Panc1 (cell line): Measurements from ENCODE around the gene EYS. TPM values are rescaled to one million over a fixed set of nuclear protein-coding genes. Genes with fewer than 3 reads are reported as not detected.

Experiments
- ATAC-seq: fragments of 200-7000 bp; cut with Tn5 transposase; 2 replicates; pipeline ENCODE4 v1.9.1; 2020; ENCODE audit warnings: mild to moderate bottlenecking, moderate library complexity
- BruUV-seq: library from RNA; stranded (reverse); fragments of 400-500 nt; replicated peaks from 2 replicates; lab custom pipeline; 2021; lab: Mats Ljungman, UMichigan
- CTCF ChIA-PET: fragments of 300-600 bp; sonication (Branson Sonifier 250); formaldehyde crosslinking; loops from one replicate; lab custom pipeline; 2022; ENCODE audit warnings: antibody characterized with exemption; lab: Charles Lee
- POLR2A ChIA-PET: fragments of 300-600 bp; sonication (Branson Sonifier 250); formaldehyde crosslinking; loops from one replicate; lab custom pipeline; 2022; ENCODE audit warnings: antibody characterized with exemption; lab: Charles Lee
- DNase-seq: peaks from one replicate; pipeline ENCODE4 v3.0.0-alpha.2; 2010; ENCODE audit warnings: low read depth, low spot score
- H3K27ac ChIP-seq: 2 replicates; pipeline ENCODE4 v1.5.1; 2011; ENCODE audit warnings: mild to moderate bottlenecking, low read length, inconsistent platforms
- H3K27me3 ChIP-seq: fragments of 200-500 bp; sonication (Bioruptor generic); 2 replicates; pipeline ENCODE4 v1.6.0; 2014; ENCODE audit warnings: low read length, inconsistent platforms; ENCODE audit not compliant: control insufficient read depth, insufficient read depth
- H3K36me3 ChIP-seq: fragments of 200-500 bp; sonication (Bioruptor generic); 2 replicates; pipeline ENCODE4 v1.5.1; 2014; ENCODE audit warnings: inconsistent platforms, mild to moderate bottlenecking, low read length, moderate library complexity; ENCODE audit not compliant: control insufficient read depth, insufficient read depth
- H3K4me1 ChIP-seq: 2 replicates; pipeline ENCODE4 v1.5.1; 2011; ENCODE audit warnings: inconsistent platforms, mild to moderate bottlenecking, low read length, moderate library complexity; ENCODE audit not compliant: control insufficient read depth, insufficient read depth
- H3K4me3 ChIP-seq, 2 experiments: 2 replicates each; pipeline ENCODE4 v1.5.1; 2011 to 2012; ENCODE audit warnings: low read depth in 2 of 2, low read length in 2 of 2, mild to moderate bottlenecking in 2 of 2, inconsistent platforms in 1 of 2, moderate library complexity in 1 of 2
- H3K9me3 ChIP-seq: fragments of 200-500 bp; sonication (Bioruptor generic); 2 replicates; pipeline ENCODE4 v1.5.1; 2014; ENCODE audit warnings: low read depth, mild to moderate bottlenecking, inconsistent platforms, low read length, moderate library complexity; ENCODE audit not compliant: control insufficient read depth, insufficient read depth
- POLR2AphosphoS5 ChIP-seq: IDR thresholded peaks from 2 replicates; pipeline ENCODE4 v1.6.1; 2012; ENCODE audit warnings: mild to moderate bottlenecking, low read depth, low read length, moderate library complexity
- SIN3A ChIP-seq: IDR thresholded peaks from 2 replicates; pipeline ENCODE4 v1.6.1; 2012; ENCODE audit warnings: low read depth, mild to moderate bottlenecking, low read length, moderate library complexity, borderline replicate concordance; ENCODE audit not compliant: insufficient read depth
- TCF7L2 ChIP-seq: IDR thresholded peaks from 2 replicates; pipeline ENCODE4 v1.6.1; 2011; ENCODE audit warnings: mild to moderate bottlenecking, low read depth, low read length, inconsistent platforms
- in situ Hi-C: cut with HindIII; loops from 2 replicates; pipeline ENCODE4 v1.10.0; 2016; ENCODE audit warnings: low sequenced_read_pairs, low pct_unique_long_range_greater_than_20kb
- intact Hi-C: fragments of 100-400 bp; cut with micrococcal nuclease; formaldehyde crosslinking; loops from one replicate; pipeline ENCODE4 v1.10.0; 2022; ENCODE audit not compliant: unreplicated experiment
- total RNA-seq: library from RNA; stranded (reverse); gene quantifications from one replicate; pipeline ENCODE4 v1.2.1, GENCODE V29; 2021; ENCODE audit not compliant: unreplicated experiment
- TF ChIP-seq, protein P1 (sequence below): fragments of 450-650 bp; IDR thresholded peaks from 2 replicates; pipeline ENCODE4 v1.5.1; 2017; ENCODE audit warnings: mild to moderate bottlenecking
- TF ChIP-seq, protein P2 (sequence below), 2 experiments: IDR thresholded peaks; 2 replicates each; pipeline ENCODE4 v1.6.1; 2011 to 2012; ENCODE audit warnings: low read depth in 2 of 2, control low read depth in 1 of 2, low read length in 1 of 2, mild to moderate bottlenecking in 1 of 2, moderate library complexity in 1 of 2; ENCODE audit not compliant: insufficient read depth in 1 of 2

Gene EYS
- total RNA-seq, 1 experiment from 2014 or later, result not detected

DNA sequence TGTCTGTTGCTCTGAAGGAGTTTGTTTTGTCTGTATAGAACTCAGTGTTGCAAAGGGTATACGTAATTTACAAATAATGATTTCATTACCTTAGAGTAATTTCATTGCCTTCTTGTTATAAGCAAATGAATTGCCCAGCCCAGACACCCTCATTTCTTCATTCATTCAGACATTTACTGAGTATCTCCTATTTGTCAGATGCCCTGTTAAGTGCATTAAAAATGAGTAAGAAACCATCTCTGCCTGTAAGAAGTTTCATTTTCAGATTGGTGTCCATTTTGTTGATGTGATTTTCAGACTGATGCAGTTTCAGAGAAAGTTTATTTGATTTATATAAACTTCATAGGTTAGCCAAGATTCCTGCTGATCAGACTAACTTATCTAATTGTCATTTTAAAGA, 1642.1 kb downstream of the EYS start:
- CTCF ChIA-PET, result no interaction called here
- intact Hi-C loops, result no loop called here

DNA sequence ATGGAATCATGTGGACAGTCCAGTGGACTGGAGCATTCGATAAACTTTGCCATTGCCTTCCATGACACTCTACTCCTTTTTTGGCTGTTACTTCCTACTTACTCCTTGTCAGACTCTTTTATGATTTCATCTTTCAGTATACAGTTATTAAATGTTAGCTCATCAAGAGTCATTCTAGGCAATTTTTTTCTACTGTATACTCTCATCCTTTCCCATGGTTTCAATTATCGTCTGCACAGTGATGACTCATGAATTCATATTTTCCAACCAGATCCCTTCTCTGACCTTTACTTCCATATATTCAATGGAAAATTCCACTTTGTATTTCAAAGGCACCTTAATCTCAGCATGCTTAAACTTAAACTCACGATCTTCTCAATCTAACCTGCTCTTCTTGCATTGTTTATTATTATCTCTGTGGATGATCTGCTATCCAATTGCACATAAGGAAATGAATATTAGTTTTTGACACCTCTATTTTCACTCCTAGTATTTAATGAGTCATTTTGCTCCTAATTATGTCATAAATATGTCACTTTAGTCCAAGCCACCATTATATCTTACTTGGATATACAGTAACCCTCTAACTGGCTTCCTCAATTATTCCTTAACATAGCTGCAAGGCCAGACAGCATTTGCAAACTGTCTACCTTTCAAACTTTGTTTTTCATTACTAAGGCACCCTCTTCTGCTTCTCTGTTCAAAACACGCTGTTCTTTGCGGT, 1643.9 kb downstream of the EYS start:
- no peak overlapping the region for H3K4me3 ChIP-seq
- 0 out of 2 replicates have a peak, but pooled peaks cover 6% of the 10 kb centered on the region for H3K9me3 ChIP-seq
- peak; percentile 7 for DNase-seq
- in situ Hi-C loops (no loop called here), intact Hi-C loops (no loop called here)
- POLR2A ChIA-PET, result no interaction called here
- H3K4me1 ChIP-seq, result no peaks in the 10 kb centered on the region
- no TSS peak for BruUV-seq
- no peak for ATAC-seq
- H3K36me3 ChIP-seq, result no peaks in the 10 kb centered on the region
- CTCF ChIA-PET, result no interaction called here
- no peaks in the 10 kb centered on the region for H3K27me3 ChIP-seq
- H3K27ac ChIP-seq, result no peak overlapping the region
- no peak for TF ChIP-seq TCF7L2
- no peak for TF ChIP-seq POLR2AphosphoS5
- TF ChIP-seq, protein P1, sequence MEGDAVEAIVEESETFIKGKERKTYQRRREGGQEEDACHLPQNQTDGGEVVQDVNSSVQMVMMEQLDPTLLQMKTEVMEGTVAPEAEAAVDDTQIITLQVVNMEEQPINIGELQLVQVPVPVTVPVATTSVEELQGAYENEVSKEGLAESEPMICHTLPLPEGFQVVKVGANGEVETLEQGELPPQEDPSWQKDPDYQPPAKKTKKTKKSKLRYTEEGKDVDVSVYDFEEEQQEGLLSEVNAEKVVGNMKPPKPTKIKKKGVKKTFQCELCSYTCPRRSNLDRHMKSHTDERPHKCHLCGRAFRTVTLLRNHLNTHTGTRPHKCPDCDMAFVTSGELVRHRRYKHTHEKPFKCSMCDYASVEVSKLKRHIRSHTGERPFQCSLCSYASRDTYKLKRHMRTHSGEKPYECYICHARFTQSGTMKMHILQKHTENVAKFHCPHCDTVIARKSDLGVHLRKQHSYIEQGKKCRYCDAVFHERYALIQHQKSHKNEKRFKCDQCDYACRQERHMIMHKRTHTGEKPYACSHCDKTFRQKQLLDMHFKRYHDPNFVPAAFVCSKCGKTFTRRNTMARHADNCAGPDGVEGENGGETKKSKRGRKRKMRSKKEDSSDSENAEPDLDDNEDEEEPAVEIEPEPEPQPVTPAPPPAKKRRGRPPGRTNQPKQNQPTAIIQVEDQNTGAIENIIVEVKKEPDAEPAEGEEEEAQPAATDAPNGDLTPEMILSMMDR, result no peak
- no peak for TF ChIP-seq SIN3A
- TF ChIP-seq, protein P2, sequence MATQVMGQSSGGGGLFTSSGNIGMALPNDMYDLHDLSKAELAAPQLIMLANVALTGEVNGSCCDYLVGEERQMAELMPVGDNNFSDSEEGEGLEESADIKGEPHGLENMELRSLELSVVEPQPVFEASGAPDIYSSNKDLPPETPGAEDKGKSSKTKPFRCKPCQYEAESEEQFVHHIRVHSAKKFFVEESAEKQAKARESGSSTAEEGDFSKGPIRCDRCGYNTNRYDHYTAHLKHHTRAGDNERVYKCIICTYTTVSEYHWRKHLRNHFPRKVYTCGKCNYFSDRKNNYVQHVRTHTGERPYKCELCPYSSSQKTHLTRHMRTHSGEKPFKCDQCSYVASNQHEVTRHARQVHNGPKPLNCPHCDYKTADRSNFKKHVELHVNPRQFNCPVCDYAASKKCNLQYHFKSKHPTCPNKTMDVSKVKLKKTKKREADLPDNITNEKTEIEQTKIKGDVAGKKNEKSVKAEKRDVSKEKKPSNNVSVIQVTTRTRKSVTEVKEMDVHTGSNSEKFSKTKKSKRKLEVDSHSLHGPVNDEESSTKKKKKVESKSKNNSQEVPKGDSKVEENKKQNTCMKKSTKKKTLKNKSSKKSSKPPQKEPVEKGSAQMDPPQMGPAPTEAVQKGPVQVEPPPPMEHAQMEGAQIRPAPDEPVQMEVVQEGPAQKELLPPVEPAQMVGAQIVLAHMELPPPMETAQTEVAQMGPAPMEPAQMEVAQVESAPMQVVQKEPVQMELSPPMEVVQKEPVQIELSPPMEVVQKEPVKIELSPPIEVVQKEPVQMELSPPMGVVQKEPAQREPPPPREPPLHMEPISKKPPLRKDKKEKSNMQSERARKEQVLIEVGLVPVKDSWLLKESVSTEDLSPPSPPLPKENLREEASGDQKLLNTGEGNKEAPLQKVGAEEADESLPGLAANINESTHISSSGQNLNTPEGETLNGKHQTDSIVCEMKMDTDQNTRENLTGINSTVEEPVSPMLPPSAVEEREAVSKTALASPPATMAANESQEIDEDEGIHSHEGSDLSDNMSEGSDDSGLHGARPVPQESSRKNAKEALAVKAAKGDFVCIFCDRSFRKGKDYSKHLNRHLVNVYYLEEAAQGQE (IDR thresholded peaks at IDR 0.05; ENCODE audit: insufficient read depth in 1 of 2, low read depth in 2 of 2, low read length in 1 of 2), result no peak

More for the DNA sequence above, 1642.1 kb downstream of the EYS start:
- TF ChIP-seq, protein P1, result no peak
- TF ChIP-seq, protein P2 (IDR thresholded peaks at IDR 0.05; ENCODE audit: insufficient read depth in 1 of 2, low read depth in 2 of 2, low read length in 1 of 2), result no peak
- TF ChIP-seq TCF7L2, result no peak
- no peak for TF ChIP-seq POLR2AphosphoS5
- no peak for TF ChIP-seq SIN3A
- no peaks in the 10 kb centered on the region for H3K27me3 ChIP-seq
- no peaks in the 10 kb centered on the region for H3K4me1 ChIP-seq
- no peak for DNase-seq
- ATAC-seq, result no peak
- H3K27ac ChIP-seq, result no peak overlapping the region
- POLR2A ChIA-PET, result no interaction called here
- no peak overlapping the region for H3K4me3 ChIP-seq
- H3K36me3 ChIP-seq, result no peaks in the 10 kb centered on the region
- BruUV-seq, result no TSS peak
- in situ Hi-C loops, result no loop called here
- H3K9me3 ChIP-seq, result 0 out of 2 replicates have a peak, but pooled peaks cover 3% of the 10 kb centered on the region
